ENCODE data around the gene NFAT5.

The NFAT5 gene

GRCh38 chr16:69599731-69600130, 34.0 kb downstream of the NFAT5 start:
- H3K4me3 ChIP-seq (ENCODE audit: low read depth, low read length): no peak overlapping the region
- DNase-seq (ENCODE audit: low read depth): no peak
- TF ChIP-seq CTCF (IDR thresholded peaks at IDR 0.05; ENCODE audit: low read depth, low read length, missing control alignments): no peak

GRCh38 chr16:69600202-69600601, 34.4 kb downstream of the NFAT5 start:
- no peak for DNase-seq (ENCODE audit: low read depth)
- no peak for TF ChIP-seq CTCF (IDR thresholded peaks at IDR 0.05; ENCODE audit: low read depth, low read length, missing control alignments)
- no peak overlapping the region for H3K4me3 ChIP-seq (ENCODE audit: low read depth, low read length)

GRCh38 chr16:69601250-69601649, 35.5 kb downstream of the NFAT5 start:
- DNase-seq (ENCODE audit: low read depth): no peak
- no peak for TF ChIP-seq CTCF (IDR thresholded peaks at IDR 0.05; ENCODE audit: low read depth, low read length, missing control alignments)
- no peak overlapping the region for H3K4me3 ChIP-seq (ENCODE audit: low read depth, low read length)

- H3K4me3 ChIP-seq (ENCODE audit: low read depth, low read length): no peak overlapping the region
- TF ChIP-seq CTCF (IDR thresholded peaks at IDR 0.05; ENCODE audit: low read depth, low read length, missing control alignments): no peak
- no peak for DNase-seq (ENCODE audit: low read depth)
Observed at GRCh38 chr16:69606985-69607384, 41.2 kb downstream of the NFAT5 start.

- no peak for TF ChIP-seq CTCF (IDR thresholded peaks at IDR 0.05; ENCODE audit: low read depth, low read length, missing control alignments)
- H3K4me3 ChIP-seq (ENCODE audit: low read depth, low read length): no peak overlapping the region
- peak; percentile 26 for DNase-seq (ENCODE audit: low read depth)
Observed at GRCh38 chr16:69607674-69608073, 41.9 kb downstream of the NFAT5 start.

- DNase-seq (ENCODE audit: low read depth): no peak
- no peak for TF ChIP-seq CTCF (IDR thresholded peaks at IDR 0.05; ENCODE audit: low read depth, low read length, missing control alignments)
- no peak overlapping the region for H3K4me3 ChIP-seq (ENCODE audit: low read depth, low read length)
Observed at GRCh38 chr16:69610356-69610755, 44.6 kb downstream of the NFAT5 start.

- TF ChIP-seq CTCF (IDR thresholded peaks at IDR 0.05; ENCODE audit: low read depth, low read length, missing control alignments): no peak
- DNase-seq (ENCODE audit: low read depth): no peak
Observed at GRCh38 chr16:69611103-69611640, 45.4 kb downstream of the NFAT5 start.

More at GRCh38 chr16:69611103-69611640, 45.4 kb downstream of the NFAT5 start:
- no peak overlapping the region for H3K4me3 ChIP-seq (ENCODE audit: low read depth, low read length)

Measured in GM12864 (cell line).